ENCODE results near the gene SCAMP2. TPM values are rescaled to one million over a fixed set of nuclear protein-coding genes. Genes with fewer than 3 reads are reported as not detected.
"Not testable (repeated sequence)": the region's sequence is repeated elsewhere in the genome, so short reads cannot be mapped to it uniquely, and the experiment has no call there.

Gene SCAMP2
- total and polyA plus RNA-seq, 11 donors, result 25.1 to 90.5 (median 46.0) TPM

DNA sequence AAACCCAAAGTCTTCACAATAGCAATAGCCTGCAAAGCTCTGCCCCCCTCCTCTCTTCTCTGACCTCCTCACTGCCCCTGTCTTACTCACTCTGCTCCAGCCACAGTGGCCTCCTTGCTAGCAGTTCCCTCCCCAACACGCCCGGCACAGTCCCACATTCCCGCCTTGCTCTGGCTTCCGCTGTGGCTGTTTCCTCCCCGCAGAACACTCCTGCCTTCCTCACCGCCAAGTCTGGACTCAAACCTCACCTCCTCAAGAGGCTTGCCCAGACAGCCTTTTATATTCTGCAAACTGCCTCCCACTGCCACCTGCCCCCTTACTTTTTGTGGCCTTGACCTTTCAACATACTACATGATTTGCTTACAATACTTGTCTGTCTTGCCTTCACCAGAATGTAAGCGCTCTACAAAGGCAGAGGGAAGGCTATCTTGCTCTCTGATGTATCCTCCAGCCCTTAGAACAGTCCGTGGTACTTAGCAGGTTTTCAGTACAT is 16.3 kb upstream of the SCAMP2 start:
- Histone ChIP-seq H3K27me3 (no peaks in the 10 kb centered on the region), H3K4me3 (peak overlapping the region; percentile 65 to 96 (median 78)), H3K27ac (peak overlapping the region in 11 of 12 donors; percentile 63 to 89 (median 85)), H3K36me3 (peaks cover 0 to 17% (median 9%) of the 10 kb centered on the region in 9 donors), H3K9me3 (no peaks in the 10 kb centered on the region), H3K4me1 (peaks cover 2 to 45% (median 25%) of the 10 kb centered on the region in 12 donors)
- intact Hi-C loops (cut with DNase I), result no loop called here
- peak; percentile 32 to 69 (median 58) for ATAC-seq
- 10 to 16% (median 16%) methylated on average over 8 of the region's 8 CpGs for WGBS, 4 donors
- TF ChIP-seq POLR2A (IDR thresholded peaks at IDR 0.05), result no peak
- TF ChIP-seq CTCF (IDR thresholded peaks at IDR 0.05), result no peak
- DNase-seq, result peak; percentile 46 to 74 (median 52)

DNA sequence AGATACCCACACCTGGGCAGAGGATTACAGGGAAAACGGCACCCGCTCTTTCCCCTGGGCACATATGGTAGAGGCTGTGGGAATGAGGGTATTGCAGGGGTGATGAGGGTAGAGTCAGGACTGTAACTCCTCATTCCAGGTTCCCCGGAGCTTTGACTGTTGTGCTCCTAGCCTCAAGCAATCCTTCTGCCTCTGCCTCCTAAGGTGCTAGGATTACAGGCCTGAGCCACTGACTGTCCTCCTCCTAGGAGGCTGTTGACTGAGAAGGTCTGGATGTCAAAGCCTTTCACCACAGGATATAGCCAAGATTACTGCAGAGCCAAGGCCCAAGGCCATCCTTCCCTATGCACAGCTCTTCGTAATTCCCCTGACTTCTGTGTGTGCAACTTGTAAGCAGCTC is 15.6 kb upstream of the SCAMP2 start:
- no peak for ATAC-seq
- intact Hi-C loops (cut with DNase I), result no loop called here
- peak in 1 of 5 donors; percentile 10 for DNase-seq
- Histone ChIP-seq H3K27ac (peak overlapping the region in 4 of 12 donors; percentile 79 to 85 (median 84)), H3K4me1 (peaks cover 2 to 49% (median 25%) of the 10 kb centered on the region in 12 donors), H3K27me3 (no peaks in the 10 kb centered on the region), H3K4me3 (no peak overlapping the region), H3K9me3 (no peaks in the 10 kb centered on the region), H3K36me3 (peaks cover 0 to 17% (median 9%) of the 10 kb centered on the region in 9 donors)
- 88 to 94% (median 90%) methylated on average over 4 of the region's 4 CpGs for WGBS, 4 donors
- TF ChIP-seq POLR2A (IDR thresholded peaks at IDR 0.05) (no peak), CTCF (IDR thresholded peaks at IDR 0.05) (no peak)

- H3K27me3 ChIP-seq; ATAC-seq; H3K27ac ChIP-seq; H3K36me3 ChIP-seq; intact Hi-C loops (cut with DNase I); H3K4me3 ChIP-seq; DNase-seq; H3K9me3 ChIP-seq: not testable (repeated sequence)
- H3K4me1 ChIP-seq, result peaks cover 2 to 51% (median 22%) of the 10 kb centered on the region in 12 donors
- 75 to 85% (median 78%) methylated on average over 8 to 10 of the region's 10 CpGs for WGBS, 4 donors
Observed at GRCh38 chr15:74887537-74888193, 14.5 kb upstream of the SCAMP2 start.

GRCh38 chr15:74885461-74885860 is 12.3 kb upstream of the SCAMP2 start:
- Histone ChIP-seq H3K27me3 (no peaks in the 10 kb centered on the region), H3K4me1 (peaks cover 0 to 45% (median 12%) of the 10 kb centered on the region in 12 donors), H3K4me3 (no peak overlapping the region), H3K9me3 (peaks cover 0 to 4% (median 0%) of the 10 kb centered on the region in 12 donors), H3K36me3 (no peaks in the 10 kb centered on the region), H3K27ac (peak overlapping the region in 1 of 12 donors; percentile 49)
- ATAC-seq, result no peak
- WGBS, 4 donors, result 86 to 89% (median 88%) methylated on average over 5 of the region's 5 CpGs
- intact Hi-C loops (cut with DNase I), result no loop called here
- no peak for TF ChIP-seq CTCF (IDR thresholded peaks at IDR 0.05)
- no peak for TF ChIP-seq POLR2A (IDR thresholded peaks at IDR 0.05)
- peak in 1 of 5 donors; percentile 2 for DNase-seq
